ENCODE results near the gene TNC. TPM values are rescaled to one million over a fixed set of nuclear protein-coding genes. Genes with fewer than 3 reads are reported as not detected.

Gene TNC
- total and polyA plus RNA-seq, 2 experiments from 2014 or later = 165 to 319 TPM

DNA sequence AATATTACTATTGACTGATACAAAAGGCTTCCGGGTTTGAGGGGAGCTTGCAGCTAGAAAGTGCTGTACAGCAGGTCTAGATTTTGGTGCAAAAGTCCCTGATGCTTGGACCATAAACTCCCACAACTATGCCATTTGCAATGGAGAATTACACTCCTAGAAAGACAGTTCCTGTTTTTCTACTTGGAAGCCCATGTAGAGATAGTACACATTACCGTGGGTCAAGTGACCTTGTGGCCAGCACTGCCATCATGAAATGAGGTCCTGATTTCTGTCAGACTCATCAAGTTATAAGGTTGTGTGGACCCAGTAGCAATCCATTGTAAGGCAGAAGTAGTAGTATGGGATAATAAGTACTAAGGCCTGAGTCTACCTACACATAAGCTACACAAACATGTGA, 144.7 kb downstream of the TNC start:
- no peaks in the 10 kb centered on the region for H3K9me2 ChIP-seq (ENCODE audit: insufficient read depth)
- in situ Hi-C loops (cut with MboI) = no loop called here
- H3K79me2 ChIP-seq (ENCODE audit: insufficient read depth) = no peaks in the 10 kb centered on the region
- TF ChIP-seq EZH2 (IDR thresholded peaks at IDR 0.05; ENCODE audit: insufficient read depth, poor library complexity, severe bottlenecking) (no peak), EZH2phosphoT487 (IDR thresholded peaks at IDR 0.05; ENCODE audit: insufficient read depth, low read depth) (no peak)
- no peak overlapping the region for H3K9ac ChIP-seq
- peaks cover 10% of the 10 kb centered on the region for H3K27me3 ChIP-seq (replicated peaks; ENCODE audit: insufficient read depth)
- H2AFZ ChIP-seq = no peak overlapping the region
- H3K4me2 ChIP-seq (ENCODE audit: unreplicated experiment) = no peak overlapping the region
- WGBS, 2 experiments (ENCODE audit: low coverage in 1 of 2, low lambda C conversion rate in 2 of 2, missing lambda C conversion rate in 2 of 2) = 73% methylated on average over 2 of the region's 2 CpGs
- no peaks in the 10 kb centered on the region for H3K36me3 ChIP-seq (ENCODE audit: low read depth)
- H4K20me1 ChIP-seq (ENCODE audit: insufficient read depth) = no peaks in the 10 kb centered on the region
- H3K9me3 ChIP-seq (ENCODE audit: low read depth) = no peaks in the 10 kb centered on the region
- no peak overlapping the region for H3K4me3 ChIP-seq
- no peak for DNase-seq
- H3F3A ChIP-seq (ENCODE audit: insufficient read depth) = peaks cover 7% of the 10 kb centered on the region; the same call in 1 of the 2 replicates
- 0 out of 2 replicates have a peak, but pooled peaks cover 5% of the 10 kb centered on the region for H3K4me1 ChIP-seq (ENCODE audit: insufficient read depth)
- H3K27ac ChIP-seq = no peak overlapping the region

DNA sequence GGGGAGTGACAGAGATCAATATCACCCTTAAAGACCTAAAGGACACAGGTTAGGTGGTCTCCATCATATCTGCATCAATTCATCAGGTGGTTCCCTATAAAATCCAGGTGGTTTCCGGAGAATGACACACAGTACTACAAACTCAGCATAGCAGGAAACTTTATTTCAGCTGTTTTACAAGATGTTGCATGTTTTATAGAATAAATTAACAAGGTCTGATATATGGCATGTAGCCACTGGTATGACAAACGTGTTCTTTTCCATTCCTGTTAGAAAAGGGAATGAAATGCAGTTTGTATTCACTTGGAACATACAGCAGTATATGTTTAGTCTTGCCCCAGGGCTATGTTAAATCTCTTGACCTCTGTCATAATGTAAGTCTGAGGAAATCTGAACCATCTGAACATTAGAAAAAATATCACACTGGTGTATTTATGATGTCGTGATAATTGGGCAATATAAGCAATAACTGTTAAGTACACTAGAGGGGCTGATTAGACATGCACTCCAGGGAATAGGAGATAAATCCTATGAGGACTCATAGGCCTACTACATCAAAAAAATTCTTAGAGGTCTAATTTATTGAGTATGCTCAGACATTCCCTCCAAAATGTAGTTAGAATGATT, 145.3 kb downstream of the TNC start:
- Histone ChIP-seq H3K9me3 (ENCODE audit: low read depth) (no peaks in the 10 kb centered on the region), H3K79me2 (ENCODE audit: insufficient read depth) (no peaks in the 10 kb centered on the region), H3K4me1 (ENCODE audit: insufficient read depth) (0 out of 2 replicates have a peak, but pooled peaks cover 5% of the 10 kb centered on the region), H3K27ac (no peak overlapping the region), H3K9me2 (ENCODE audit: insufficient read depth) (no peaks in the 10 kb centered on the region), H2AFZ (no peak overlapping the region), H3K36me3 (ENCODE audit: low read depth) (no peaks in the 10 kb centered on the region), H3K4me3 (no peak overlapping the region), H3F3A (ENCODE audit: insufficient read depth) (peaks cover 7% of the 10 kb centered on the region; the same call in 1 of the 2 replicates), H4K20me1 (ENCODE audit: insufficient read depth) (no peaks in the 10 kb centered on the region), H3K27me3 (replicated peaks; ENCODE audit: insufficient read depth) (peaks cover 6% of the 10 kb centered on the region; the same call in 1 of the 2 replicates), H3K4me2 (ENCODE audit: unreplicated experiment) (no peak overlapping the region), H3K9ac (no peak overlapping the region)
- in situ Hi-C loops (cut with MboI) = no loop called here
- no peak for TF ChIP-seq EZH2 (IDR thresholded peaks at IDR 0.05; ENCODE audit: insufficient read depth, poor library complexity, severe bottlenecking)
- TF ChIP-seq EZH2phosphoT487 (IDR thresholded peaks at IDR 0.05; ENCODE audit: insufficient read depth, low read depth) = no peak
- no peak for DNase-seq
- 58 to 59% methylated on average over 3 of the region's 3 CpGs for WGBS, 2 experiments (ENCODE audit: low coverage in 1 of 2, low lambda C conversion rate in 2 of 2, missing lambda C conversion rate in 2 of 2)

Other genes starting within 250 kb of the TNC start
- gene TNFSF8, start 187.6 kb downstream of the TNC start, total RNA-seq (2014; rRNA removed; shearing (Covaris generic)) = not detected in 2 replicates
- gene TNFSF8, start 187.6 kb downstream of the TNC start, polyA plus RNA-seq (2016; fragmentation: Nextera tagmentation; extraction: Ambion mirVana) = not detected in 2 replicates

Measured in GM23248 (cell line).